Endothelial cell of umbilical vein (primary cell): Measurements from ENCODE around the gene ZNF219. TPM values are rescaled to one million over a fixed set of nuclear protein-coding genes. Genes with fewer than 3 reads are reported as not detected.

ENCODE experiments used
- BruUV-seq: library from RNA; stranded (reverse); fragments of 400-500 nt; replicated peaks from 2 replicates; lab custom pipeline; 2021; lab: Mats Ljungman, UMichigan
- CTCF ChIA-PET: fragments of 300-600, 350-600 bp; sonication (Branson Sonifier 250); formaldehyde crosslinking; loops from one replicate; lab custom pipeline; 2021; ENCODE audit warnings: antibody characterized with exemption, inconsistent platforms; lab: Charles Lee
- POLR2A ChIA-PET: fragments of 300-600, 350-600 bp; sonication (Branson Sonifier 250); formaldehyde crosslinking; loops from one replicate; lab custom pipeline; 2021; ENCODE audit warnings: antibody characterized with exemption, inconsistent platforms; lab: Charles Lee
- DNase-seq: peaks from one replicate; pipeline ENCODE4 v3.0.0-alpha.2; 2011; ENCODE audit warnings: low read depth, low spot score
- FAIRE-seq: peaks from 2 replicates; lab custom pipeline; 2011; peaks lifted over from hg19 to GRCh38; lab: Jason Lieb, UNC
- H2AFZ ChIP-seq: 2 replicates; pipeline ENCODE4 v1.6.0; 2012; ENCODE audit warnings: low read depth, low read length, control low read depth, inconsistent platforms
- H3K27ac ChIP-seq: 2 replicates; pipeline ENCODE4 v1.5.1; 2011; ENCODE audit warnings: low read depth, mild to moderate bottlenecking, control low read depth, low read length, moderate library complexity; ENCODE audit not compliant: insufficient read depth
- H3K27me3 ChIP-seq, 2 experiments: 2 replicates each; pipeline versions ENCODE4 v1.6.0 to v1.6.1; 2011; ENCODE audit warnings: low read length in 2 of 2, mixed read lengths in 1 of 2; ENCODE audit not compliant: control insufficient read depth in 2 of 2, insufficient read depth in 2 of 2
- H3K36me3 ChIP-seq, 2 experiments: 2 replicates in 1 of 2; 3 replicates in 1 of 2; pipeline ENCODE4 v1.5.1; 2011; ENCODE audit warnings: low read length in 2 of 2, mild to moderate bottlenecking in 1 of 2, moderate library complexity in 1 of 2; ENCODE audit not compliant: control insufficient read depth in 2 of 2, insufficient read depth in 2 of 2; ENCODE audit errors: extremely low read depth in 1 of 2
- H3K4me1 ChIP-seq: 3 replicates; pipeline ENCODE4 v1.5.1; 2011; ENCODE audit warnings: mild to moderate bottlenecking, low read length; ENCODE audit not compliant: control insufficient read depth, insufficient read depth; ENCODE audit errors: extremely low read depth
- H3K4me2 ChIP-seq: 2 replicates; pipeline ENCODE4 v1.6.1; 2011; ENCODE audit warnings: low read length, control low read depth, mixed read lengths; ENCODE audit not compliant: insufficient read depth
- H3K4me3 ChIP-seq, 3 experiments: fragments of 200-600 bp in 1 of 3; sonication (generic), shearing (Covaris generic) in 1 of 3; replicated peaks in 1 of 3; 2 replicates each; pipeline ENCODE4 v1.5.1; 2011 to 2016; ENCODE audit warnings: control low read depth in 3 of 3, low read length in 3 of 3, mild to moderate bottlenecking in 2 of 3, inconsistent platforms in 1 of 3, low read depth in 1 of 3, moderate library complexity in 1 of 3; ENCODE audit not compliant: insufficient read depth in 1 of 3
- H3K79me2 ChIP-seq: 2 replicates; pipeline ENCODE4 v1.6.0; 2012; ENCODE audit warnings: low read length, inconsistent platforms; ENCODE audit not compliant: control insufficient read depth, insufficient read depth
- H3K9ac ChIP-seq: replicated peaks from 2 replicates; pipeline ENCODE3; 2011; ENCODE audit warnings: low read length, control low read depth; ENCODE audit not compliant: insufficient read depth; ENCODE audit errors: extremely low read depth
- H3K9me1 ChIP-seq: replicated peaks from 3 replicates; pipeline ENCODE4 v1.6.0; 2011; ENCODE audit warnings: mild to moderate bottlenecking, low read length; ENCODE audit not compliant: control insufficient read depth, insufficient read depth; ENCODE audit errors: extremely low read depth
- H3K9me3 ChIP-seq: replicated peaks from 2 replicates; pipeline ENCODE4 v1.5.1; 2012; ENCODE audit warnings: low read length, inconsistent platforms; ENCODE audit not compliant: control insufficient read depth, insufficient read depth
- H4K20me1 ChIP-seq: replicated peaks from 2 replicates; pipeline ENCODE3; 2011; ENCODE audit warnings: mild to moderate bottlenecking, low read length; ENCODE audit not compliant: control insufficient read depth, insufficient read depth; ENCODE audit errors: extremely low read depth
- CTCF ChIP-seq, 2 donors: IDR thresholded peaks; 1 replicate in 1 of 2; 2 replicates in 1 of 2; pipeline ENCODE4 v1.5.1; 2011; ENCODE audit warnings: low read length in 2 of 2, mild to moderate bottlenecking in 2 of 2, moderate library complexity in 2 of 2, control low read depth in 1 of 2, inconsistent platforms in 1 of 2, low read depth in 1 of 2; ENCODE audit not compliant: insufficient read depth in 1 of 2; ENCODE audit errors: extremely low read depth in 1 of 2
- EZH2 ChIP-seq: IDR thresholded peaks from 2 replicates; pipeline ENCODE4 v1.6.1; 2012; ENCODE audit warnings: borderline replicate concordance, low read depth, mild to moderate bottlenecking, moderate library complexity, low read length, inconsistent platforms; ENCODE audit not compliant: severe bottlenecking
- FOS ChIP-seq: IDR thresholded peaks from 2 replicates; pipeline ENCODE4 v1.6.1; 2011; ENCODE audit warnings: mild to moderate bottlenecking, low read length, moderate library complexity, borderline replicate concordance; ENCODE audit not compliant: insufficient read depth
- GATA2 ChIP-seq: IDR thresholded peaks from 2 replicates; pipeline ENCODE4 v1.7.0; 2011; ENCODE audit warnings: low read depth, mild to moderate bottlenecking, moderate library complexity, mixed read lengths, low read length; ENCODE audit not compliant: insufficient read length, insufficient read depth
- JUN ChIP-seq: IDR thresholded peaks from 2 replicates; pipeline ENCODE4 v1.6.1; 2011; ENCODE audit warnings: borderline replicate concordance, low read depth; ENCODE audit not compliant: insufficient read length, insufficient read depth
- MAX ChIP-seq: IDR thresholded peaks from 2 replicates; pipeline ENCODE4 v1.6.1; 2011; ENCODE audit not compliant: insufficient read depth, insufficient read length
- MYC ChIP-seq: IDR thresholded peaks from one replicate; pipeline ENCODE4 v1.6.1; 2011; ENCODE audit warnings: mild to moderate bottlenecking, low read depth, low read length
- POLR2A ChIP-seq: IDR thresholded peaks from 2 replicates; pipeline ENCODE4 v1.6.1; 2012; ENCODE audit warnings: low read depth, mild to moderate bottlenecking, control low read depth, low read length
- POLR2AphosphoS5 ChIP-seq: IDR thresholded peaks from 2 replicates; pipeline ENCODE4 v1.6.1; 2012; ENCODE audit warnings: low read depth, mild to moderate bottlenecking, control low read depth, low read length, moderate library complexity; ENCODE audit not compliant: insufficient read depth
- dilution Hi-C: fragments of 300-500 bp; cut with MboI; formaldehyde crosslinking; loops from one replicate; pipeline ENCODE4 v1.15.0; 2019; ENCODE audit warnings: low sequenced_read_pairs; ENCODE audit not compliant: extremely low pct_ligation_motif_present
- intact Hi-C: fragments of 100-400 bp; cut with micrococcal nuclease; formaldehyde crosslinking; loops from one replicate; pipeline ENCODE4 v1.10.0; 2022
- polyA plus RNA-seq, 4 experiments: library from polyadenylated mRNA; depleted of rRNA in 3 of 4; stranded (reverse) in 3 of 4; unstranded in 1 of 4; fragments of >200 nt; gene quantifications; 2 replicates each; pipeline versions ENCODE4 v1.2.1 to v1.2.3, GENCODE V29; 2011 to 2012; ENCODE audit warnings: missing spikeins in 1 of 4
- total RNA-seq: library from RNA; stranded (reverse); gene quantifications from 2 replicates; pipeline ENCODE4 v1.2.3, GENCODE V29; 2021

Gene ZNF219
- total and polyA plus RNA-seq, 2 donors (not counting 3 experiments of a cell fraction or from before 2014, with no cell fraction given), result 13.2 to 15.2 TPM

GRCh38 chr14:21108791-21109190 is 10.3 kb upstream of the ZNF219 start:
- TF ChIP-seq GATA2 (no peak), POLR2A (no peak), EZH2 (no peak), FOS (no peak), POLR2AphosphoS5 (no peak), JUN (no peak), CTCF (IDR thresholded peaks at IDR 0.05; ENCODE audit: extremely low read depth in 1 of 2, insufficient read depth in 1 of 2, low read depth in 1 of 2, low read length in 2 of 2) (no peak), MYC (no peak), MAX (no peak)
- Histone ChIP-seq H3K79me2 (no peaks in the 10 kb centered on the region), H3K4me3 (no peak overlapping the region), H3K36me3 (no peaks in the 10 kb centered on the region), H2AFZ (no peak overlapping the region), H3K9ac (no peak overlapping the region), H3K27ac (no peak overlapping the region), H3K9me1 (no peaks in the 10 kb centered on the region), H3K4me1 (peaks cover 9% of the 10 kb centered on the region), H4K20me1 (no peaks in the 10 kb centered on the region), H3K27me3 (peaks cover 2 to 3% of the 10 kb centered on the region in 2 experiments), H3K4me2 (no peak overlapping the region), H3K9me3 (no peaks in the 10 kb centered on the region)
- ChIA-PET CTCF (interaction anchor here (1.1 to 10.4 kb wide), 5 partner anchors 16 to 94 kb away, joined by 3 to 310 read pairs (median 9); no protein-coding TSS in a partner anchor), POLR2A (no interaction called here)
- BruUV-seq, result no TSS peak
- intact Hi-C loops (no loop called here), dilution Hi-C loops (no loop called here)
- DNase-seq (no peak), FAIRE-seq (no peak)
